ENCODE data around the gene TMEM86A.

DNA sequence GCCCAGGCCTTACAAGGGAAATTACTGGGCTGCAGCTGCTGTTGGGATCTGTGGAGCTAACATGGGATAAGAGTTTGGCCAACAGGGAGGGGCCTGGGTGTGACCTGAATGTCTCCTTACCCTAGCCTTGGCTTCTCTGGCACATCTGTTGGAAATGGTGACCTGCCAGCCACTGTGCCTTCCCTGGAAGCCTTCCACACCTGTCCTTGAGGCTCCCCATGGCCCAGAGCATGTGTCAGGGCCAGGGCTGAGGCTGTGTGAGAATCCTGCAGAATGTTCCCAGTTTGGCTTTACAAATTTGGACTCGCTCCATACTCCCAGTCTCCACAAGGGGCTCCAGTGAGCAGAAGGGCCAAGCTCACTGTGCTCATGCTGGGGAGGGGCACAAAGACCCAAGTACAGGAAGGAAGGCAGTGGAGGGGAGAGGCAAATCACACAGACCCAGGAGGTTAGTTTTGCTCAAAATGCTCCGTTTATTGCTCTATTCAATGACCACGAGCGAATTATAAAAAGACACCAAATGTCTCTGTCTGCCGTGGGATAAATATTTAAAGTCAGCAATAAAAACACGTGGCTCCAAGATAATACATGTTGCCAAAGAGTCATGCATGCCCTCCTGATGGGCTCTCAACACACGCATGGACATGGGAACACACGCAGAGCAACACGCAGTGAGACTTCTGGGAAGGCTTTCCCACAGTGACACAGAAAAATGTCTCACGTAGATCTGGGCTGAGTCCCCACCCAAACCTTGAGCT, 29.1 kb downstream of the TMEM86A start:
- TF ChIP-seq, protein P1, sequence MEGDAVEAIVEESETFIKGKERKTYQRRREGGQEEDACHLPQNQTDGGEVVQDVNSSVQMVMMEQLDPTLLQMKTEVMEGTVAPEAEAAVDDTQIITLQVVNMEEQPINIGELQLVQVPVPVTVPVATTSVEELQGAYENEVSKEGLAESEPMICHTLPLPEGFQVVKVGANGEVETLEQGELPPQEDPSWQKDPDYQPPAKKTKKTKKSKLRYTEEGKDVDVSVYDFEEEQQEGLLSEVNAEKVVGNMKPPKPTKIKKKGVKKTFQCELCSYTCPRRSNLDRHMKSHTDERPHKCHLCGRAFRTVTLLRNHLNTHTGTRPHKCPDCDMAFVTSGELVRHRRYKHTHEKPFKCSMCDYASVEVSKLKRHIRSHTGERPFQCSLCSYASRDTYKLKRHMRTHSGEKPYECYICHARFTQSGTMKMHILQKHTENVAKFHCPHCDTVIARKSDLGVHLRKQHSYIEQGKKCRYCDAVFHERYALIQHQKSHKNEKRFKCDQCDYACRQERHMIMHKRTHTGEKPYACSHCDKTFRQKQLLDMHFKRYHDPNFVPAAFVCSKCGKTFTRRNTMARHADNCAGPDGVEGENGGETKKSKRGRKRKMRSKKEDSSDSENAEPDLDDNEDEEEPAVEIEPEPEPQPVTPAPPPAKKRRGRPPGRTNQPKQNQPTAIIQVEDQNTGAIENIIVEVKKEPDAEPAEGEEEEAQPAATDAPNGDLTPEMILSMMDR (IDR thresholded peaks at IDR 0.05), result peak; percentile 36 to 67 (median 55)
- TF ChIP-seq POLR2A (IDR thresholded peaks at IDR 0.05), result no peak

Data from Peyer's patch (tissue), 4 donors.